ENCODE results near the gene RAB3IL1. TPM values are rescaled to one million over a fixed set of nuclear protein-coding genes. Genes with fewer than 3 reads are reported as not detected.

RAB3IL1 gene
- total and polyA plus RNA-seq, 9 of the 15 experiments (the other 6 are each of a cell fraction or from before 2014, with no cell fraction given): 0.15 to 42.6 (median 15.5) TPM

- ATAC-seq (no peak), FAIRE-seq (no peak)
- no peak overlapping the region for H2AFZ ChIP-seq (ENCODE audit: low read depth, low read length)
These were observed 10.1 kb downstream of the RAB3IL1 start for GRCh38 chr11:61907282-61907681.

More at GRCh38 chr11:61907282-61907681, 10.1 kb downstream of the RAB3IL1 start:
- H3K36me3 ChIP-seq (ENCODE audit: control insufficient read depth, insufficient read depth, low read length): peaks cover 59% of the 10 kb centered on the region; the same call in 2 of the 3 replicates
- 91% methylated on average over 16 of the region's 19 CpGs for WGBS (ENCODE audit: insufficient coverage, low coverage, missing lambda C conversion rate)
- H3K27me3 ChIP-seq (ENCODE audit: control insufficient read depth in 2 of 2, insufficient read depth in 2 of 2, low read length in 2 of 2): no peaks in the 10 kb centered on the region
- ChIA-PET CTCF (ENCODE audit: low intra/inter-chr PET ratio) (no interaction called here), POLR2A (interaction anchor here (0.5 to 2.4 kb wide), 12 partner anchors 9 to 1719 kb away, joined by 3 to 9 read pairs (median 4); partner anchors contain the start of genes EEF1G and RAB3IL1)
- intact Hi-C loops (cut with micrococcal nuclease) (no loop called here), in situ Hi-C loops (cut with MboI) (no loop called here)
- peaks cover 12% of the 10 kb centered on the region for H3K9me1 ChIP-seq (ENCODE audit: control insufficient read depth, insufficient read depth, low read length)
- peaks cover 14 to 58% of the 10 kb centered on the region in 2 experiments for H3K4me1 ChIP-seq (replicated peaks in 1 of 2; ENCODE audit: control insufficient read depth in 2 of 2, insufficient read depth in 2 of 2, low read length in 2 of 2)
- H3K79me2 ChIP-seq (ENCODE audit: control insufficient read depth, insufficient read depth, low read length): peaks cover 38% of the 10 kb centered on the region
- no peak for DNase-seq (ENCODE audit: extremely low read depth in 1 of 4, low spot score in 3 of 4)
- no peak overlapping the region for H3K27ac ChIP-seq (ENCODE audit: extremely low read depth, low read depth, low read length)
- TF ChIP-seq ZNF175 (CRISPR knock-in tag; IDR thresholded peaks at IDR 0.05; ENCODE audit: low read depth): no peak
- no peak for TF ChIP-seq SPI1 (IDR thresholded peaks at IDR 0.05; ENCODE audit: borderline replicate concordance, low read depth, low read length)
- no peak for TF ChIP-seq NRF1 (conservative IDR thresholded peaks at IDR 0.05 in 1 of 2, IDR thresholded peaks at IDR 0.05 in 1 of 2)
- TF ChIP-seq KDM2B (CRISPR knock-in tag; IDR thresholded peaks at IDR 0.05): no peak
- TF ChIP-seq ZNF644 (tag; IDR thresholded peaks at IDR 0.05; ENCODE audit: low read depth): no peak
- TF ChIP-seq, protein P1, sequence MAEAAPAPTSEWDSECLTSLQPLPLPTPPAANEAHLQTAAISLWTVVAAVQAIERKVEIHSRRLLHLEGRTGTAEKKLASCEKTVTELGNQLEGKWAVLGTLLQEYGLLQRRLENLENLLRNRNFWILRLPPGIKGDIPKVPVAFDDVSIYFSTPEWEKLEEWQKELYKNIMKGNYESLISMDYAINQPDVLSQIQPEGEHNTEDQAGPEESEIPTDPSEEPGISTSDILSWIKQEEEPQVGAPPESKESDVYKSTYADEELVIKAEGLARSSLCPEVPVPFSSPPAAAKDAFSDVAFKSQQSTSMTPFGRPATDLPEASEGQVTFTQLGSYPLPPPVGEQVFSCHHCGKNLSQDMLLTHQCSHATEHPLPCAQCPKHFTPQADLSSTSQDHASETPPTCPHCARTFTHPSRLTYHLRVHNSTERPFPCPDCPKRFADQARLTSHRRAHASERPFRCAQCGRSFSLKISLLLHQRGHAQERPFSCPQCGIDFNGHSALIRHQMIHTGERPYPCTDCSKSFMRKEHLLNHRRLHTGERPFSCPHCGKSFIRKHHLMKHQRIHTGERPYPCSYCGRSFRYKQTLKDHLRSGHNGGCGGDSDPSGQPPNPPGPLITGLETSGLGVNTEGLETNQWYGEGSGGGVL (CRISPR knock-in tag; IDR thresholded peaks at IDR 0.05): no peak
- H3K9me3 ChIP-seq (replicated peaks; ENCODE audit: control insufficient read depth, insufficient read depth, low read depth, low read length): no peaks in the 10 kb centered on the region
- H4K20me1 ChIP-seq (replicated peaks; ENCODE audit: control insufficient read depth, insufficient read depth, low read length): peaks cover 24% of the 10 kb centered on the region; the same call in 1 of the 2 replicates
- no peak overlapping the region for H3K4me2 ChIP-seq (ENCODE audit: insufficient read depth, low read length)
- H3K4me3 ChIP-seq: no peak overlapping the region
- H3K9ac ChIP-seq (ENCODE audit: insufficient read depth in 1 of 2, low read depth in 2 of 2, low read length in 2 of 2): 0 out of 4 replicates have a peak overlapping the region, but pooled peaks of 1 of the 2 experiments have one; percentile 31
- BruUV-seq (replicated peaks): no TSS peak

All from K562 (cell line).